ENCODE data around the gene TNFRSF11A.

The TNFRSF11A gene

GRCh38 chr18:62325806-62326645 lies 916 bp downstream of the TNFRSF11A start:
- DNase-seq (ENCODE audit: low read depth) = no peak

GRCh38 chr18:62326646-62327348 lies 1.7 kb downstream of the TNFRSF11A start:
- DNase-seq (ENCODE audit: low read depth) = no peak

GRCh38 chr18:62327977-62328376 lies 2.9 kb downstream of the TNFRSF11A start:
- no peak for DNase-seq (ENCODE audit: low read depth)

- DNase-seq (ENCODE audit: low read depth) = no peak
Measured at GRCh38 chr18:62328586-62329525, 3.7 kb downstream of the TNFRSF11A start.

GRCh38 chr18:62329691-62330454 lies 4.8 kb downstream of the TNFRSF11A start:
- no peak for DNase-seq (ENCODE audit: low read depth)

GRCh38 chr18:62330650-62331049 lies 5.5 kb downstream of the TNFRSF11A start:
- no peak for DNase-seq (ENCODE audit: low read depth)

GRCh38 chr18:62331581-62332356 lies 6.7 kb downstream of the TNFRSF11A start:
- no peak for DNase-seq (ENCODE audit: low read depth)

- DNase-seq (ENCODE audit: low read depth) = no peak
Measured at GRCh38 chr18:62332431-62332830, 7.3 kb downstream of the TNFRSF11A start.

GRCh38 chr18:62332964-62333695 lies 8.0 kb downstream of the TNFRSF11A start:
- DNase-seq (ENCODE audit: low read depth) = no peak

GRCh38 chr18:62334120-62334519 lies 9.0 kb downstream of the TNFRSF11A start:
- DNase-seq (ENCODE audit: low read depth) = no peak

- no peak for DNase-seq (ENCODE audit: low read depth)
Measured at GRCh38 chr18:62335494-62335893, 10.4 kb downstream of the TNFRSF11A start.

GRCh38 chr18:62336618-62337017 lies 11.5 kb downstream of the TNFRSF11A start:
- no peak for DNase-seq (ENCODE audit: low read depth)

GRCh38 chr18:62337336-62337735 lies 12.2 kb downstream of the TNFRSF11A start:
- no peak for DNase-seq (ENCODE audit: low read depth)

- DNase-seq (ENCODE audit: low read depth) = no peak
Measured at GRCh38 chr18:62338446-62339105, 13.5 kb downstream of the TNFRSF11A start.

- DNase-seq (ENCODE audit: low read depth) = no peak
Measured at GRCh38 chr18:62339106-62339988, 14.2 kb downstream of the TNFRSF11A start.

- no peak for DNase-seq (ENCODE audit: low read depth)
Measured at GRCh38 chr18:62340996-62341395, 15.9 kb downstream of the TNFRSF11A start.

GRCh38 chr18:62341473-62341872 lies 16.4 kb downstream of the TNFRSF11A start:
- DNase-seq (ENCODE audit: low read depth) = no peak

GRCh38 chr18:62342884-62343283 lies 17.8 kb downstream of the TNFRSF11A start:
- DNase-seq (ENCODE audit: low read depth) = no peak
